Keratinocyte (primary cell): ENCODE data around the gene NEK6. TPM values are rescaled to one million over a fixed set of nuclear protein-coding genes. Genes with fewer than 3 reads are reported as not detected.

Experiments used
- DNase-seq: peaks from one replicate; pipeline ENCODE4 v3.0.0-alpha.2; 2011; ENCODE audit warnings: low read depth, missing footprints, low spot score
- FAIRE-seq: peaks from 2 replicates; lab custom pipeline; 2011; peaks lifted over from hg19 to GRCh38; lab: Jason Lieb, UNC
- H2AFZ ChIP-seq: 2 replicates; pipeline ENCODE4 v1.6.0; 2012; ENCODE audit warnings: low read length, control low read depth, inconsistent platforms; ENCODE audit not compliant: control insufficient read depth
- H3K27ac ChIP-seq: 2 replicates; pipeline ENCODE4 v1.5.1; 2011; ENCODE audit warnings: low read length; ENCODE audit not compliant: control insufficient read depth, insufficient read depth
- H3K27me3 ChIP-seq: 3 replicates; pipeline ENCODE4 v1.6.0; 2011; ENCODE audit warnings: low read length; ENCODE audit not compliant: control insufficient read depth, insufficient read depth; ENCODE audit errors: extremely low read depth
- H3K36me3 ChIP-seq, 2 experiments: 2 replicates in 1 of 2; 3 replicates in 1 of 2; pipeline ENCODE4 v1.5.1; 2011; ENCODE audit warnings: low read length in 2 of 2, mild to moderate bottlenecking in 1 of 2; ENCODE audit not compliant: control insufficient read depth in 2 of 2, insufficient read depth in 2 of 2; ENCODE audit errors: extremely low read depth in 1 of 2
- H3K4me1 ChIP-seq: 3 replicates; pipeline ENCODE4 v1.5.1; 2011; ENCODE audit warnings: low read length; ENCODE audit not compliant: control insufficient read depth, insufficient read depth; ENCODE audit errors: extremely low read depth
- H3K4me2 ChIP-seq: 3 replicates; pipeline ENCODE4 v1.6.0; 2011; ENCODE audit warnings: low read depth, low read length; ENCODE audit not compliant: control insufficient read depth, insufficient read depth; ENCODE audit errors: extremely low read depth
- H3K4me3 ChIP-seq, 3 experiments: fragments of 200-600 bp in 1 of 3; sonication (generic) in 1 of 3; 2 replicates in 2 of 3; 3 replicates in 1 of 3; pipeline ENCODE4 v1.5.1; 2011 to 2016; ENCODE audit warnings: low read length in 3 of 3, mild to moderate bottlenecking in 3 of 3, control low read depth in 2 of 3, inconsistent platforms in 1 of 3, low read depth in 1 of 3, mixed read lengths in 1 of 3, mixed run types in 1 of 3, moderate library complexity in 1 of 3; ENCODE audit not compliant: control insufficient read depth in 2 of 3, insufficient read depth in 2 of 3; ENCODE audit errors: extremely low read depth in 1 of 3
- H3K79me2 ChIP-seq: 2 replicates; pipeline ENCODE4 v1.6.0; 2012; ENCODE audit warnings: low read length; ENCODE audit not compliant: control insufficient read depth, insufficient read depth
- H3K9ac ChIP-seq: 3 replicates; pipeline ENCODE4 v1.6.0; 2011; ENCODE audit warnings: low read length; ENCODE audit not compliant: control insufficient read depth, insufficient read depth; ENCODE audit errors: extremely low read depth
- H3K9me1 ChIP-seq: 3 replicates; pipeline ENCODE4 v1.6.0; 2011; ENCODE audit warnings: low read length; ENCODE audit not compliant: control insufficient read depth, insufficient read depth; ENCODE audit errors: extremely low read depth
- H3K9me3 ChIP-seq: 2 replicates; pipeline ENCODE4 v1.5.1; 2012; ENCODE audit warnings: low read depth, low read length; ENCODE audit not compliant: control insufficient read depth
- H4K20me1 ChIP-seq: 3 replicates; pipeline ENCODE4 v1.6.0; 2011; ENCODE audit warnings: low read length; ENCODE audit not compliant: control insufficient read depth, insufficient read depth; ENCODE audit errors: extremely low read depth
- EZH2 ChIP-seq: IDR thresholded peaks from one replicate; pipeline ENCODE4 v1.6.1; 2012; ENCODE audit warnings: inconsistent platforms, mild to moderate bottlenecking, low read length, moderate library complexity
- dilution Hi-C: fragments of 300-500 bp; cut with MboI; formaldehyde crosslinking; loops from one replicate; pipeline ENCODE4 v1.7.0; 2020; ENCODE audit warnings: low sequenced_read_pairs; ENCODE audit not compliant: extremely low pct_ligation_motif_present
- polyA plus RNA-seq, 5 experiments: library from polyadenylated mRNA; depleted of rRNA in 3 of 5; stranded (reverse) in 3 of 5; stranded (forward) in 1 of 5; unstranded in 1 of 5; fragments of >200 nt; gene quantifications; 1 replicate in 1 of 5; 2 replicates in 3 of 5; 3 replicates in 1 of 5; pipeline versions ENCODE4 v1.2.1 to v1.2.3, GENCODE V29; 2011 to 2012; ENCODE audit warnings: missing spikeins in 2 of 5, low read depth in 1 of 5, low replicate concordance in 1 of 5
- TF ChIP-seq, protein P1 (sequence below), 3 experiments: IDR thresholded peaks in 1 of 3; conservative IDR thresholded peaks in 1 of 3; optimal IDR thresholded peaks in 1 of 3; 2 replicates in 2 of 3; 3 replicates in 1 of 3; pipeline versions ENCODE3 to v1.5.1; 2011; ENCODE audit warnings: low read length in 3 of 3, mild to moderate bottlenecking in 3 of 3, moderate library complexity in 2 of 3, control low read depth in 1 of 3, inconsistent platforms in 1 of 3; ENCODE audit not compliant: insufficient read depth in 2 of 3; ENCODE audit errors: extremely low read depth in 1 of 3

NEK6 gene
- polyA plus RNA-seq, 1 donor (not counting 4 experiments of a cell fraction or from before 2014, with no cell fraction given), result 56.4 TPM

GRCh38 chr9:124221676-124222075 lies 36.1 kb upstream of the NEK6 start:
- H2AFZ ChIP-seq, result no peak overlapping the region
- DNase-seq (no peak), FAIRE-seq (no peak)
- no peaks in the 10 kb centered on the region for H3K9me3 ChIP-seq
- H3K27me3 ChIP-seq, result peaks cover 8% of the 10 kb centered on the region
- dilution Hi-C loops, result no loop called here
- H3K79me2 ChIP-seq, result no peaks in the 10 kb centered on the region
- no peak overlapping the region for H3K4me2 ChIP-seq
- no peak overlapping the region for H3K9ac ChIP-seq
- H3K9me1 ChIP-seq, result no peaks in the 10 kb centered on the region
- no peak for TF ChIP-seq EZH2
- TF ChIP-seq, protein P1, sequence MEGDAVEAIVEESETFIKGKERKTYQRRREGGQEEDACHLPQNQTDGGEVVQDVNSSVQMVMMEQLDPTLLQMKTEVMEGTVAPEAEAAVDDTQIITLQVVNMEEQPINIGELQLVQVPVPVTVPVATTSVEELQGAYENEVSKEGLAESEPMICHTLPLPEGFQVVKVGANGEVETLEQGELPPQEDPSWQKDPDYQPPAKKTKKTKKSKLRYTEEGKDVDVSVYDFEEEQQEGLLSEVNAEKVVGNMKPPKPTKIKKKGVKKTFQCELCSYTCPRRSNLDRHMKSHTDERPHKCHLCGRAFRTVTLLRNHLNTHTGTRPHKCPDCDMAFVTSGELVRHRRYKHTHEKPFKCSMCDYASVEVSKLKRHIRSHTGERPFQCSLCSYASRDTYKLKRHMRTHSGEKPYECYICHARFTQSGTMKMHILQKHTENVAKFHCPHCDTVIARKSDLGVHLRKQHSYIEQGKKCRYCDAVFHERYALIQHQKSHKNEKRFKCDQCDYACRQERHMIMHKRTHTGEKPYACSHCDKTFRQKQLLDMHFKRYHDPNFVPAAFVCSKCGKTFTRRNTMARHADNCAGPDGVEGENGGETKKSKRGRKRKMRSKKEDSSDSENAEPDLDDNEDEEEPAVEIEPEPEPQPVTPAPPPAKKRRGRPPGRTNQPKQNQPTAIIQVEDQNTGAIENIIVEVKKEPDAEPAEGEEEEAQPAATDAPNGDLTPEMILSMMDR (optimal IDR thresholded peaks at IDR 0.05 in 1 of 3, IDR thresholded peaks at IDR 0.05 in 1 of 3, conservative IDR thresholded peaks at IDR 0.05 in 1 of 3; ENCODE audit: extremely low read depth in 1 of 3, insufficient read depth in 2 of 3, low read length in 3 of 3), result no peak
- H4K20me1 ChIP-seq, result no peaks in the 10 kb centered on the region
- no peaks in the 10 kb centered on the region for H3K36me3 ChIP-seq
- H3K27ac ChIP-seq, result no peak overlapping the region
- H3K4me3 ChIP-seq, result no peak overlapping the region
- no peaks in the 10 kb centered on the region for H3K4me1 ChIP-seq

DNA sequence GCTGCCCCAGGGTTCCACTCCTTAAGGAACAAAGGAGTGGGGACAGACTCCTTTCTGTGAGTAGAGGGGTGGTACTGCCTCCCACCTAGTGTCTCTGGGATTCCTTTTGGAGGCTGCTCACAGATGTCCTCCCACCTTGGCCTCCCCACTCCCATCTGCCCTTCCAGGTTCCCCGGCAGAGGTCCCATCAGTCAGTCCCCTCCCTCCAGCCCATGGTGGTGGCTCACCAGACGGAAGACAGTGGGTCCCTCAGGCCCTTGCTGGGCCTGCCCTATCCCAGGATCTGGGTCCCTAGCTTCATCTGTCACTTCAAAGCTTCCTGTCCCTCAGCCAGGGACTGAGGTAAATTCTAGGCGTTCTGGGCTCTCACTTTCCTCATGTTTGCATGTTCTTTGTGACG lies 35.6 kb upstream of the NEK6 start:
- TF ChIP-seq EZH2, result no peak
- TF ChIP-seq, protein P1 (optimal IDR thresholded peaks at IDR 0.05 in 1 of 3, IDR thresholded peaks at IDR 0.05 in 1 of 3, conservative IDR thresholded peaks at IDR 0.05 in 1 of 3; ENCODE audit: extremely low read depth in 1 of 3, insufficient read depth in 2 of 3, low read length in 3 of 3), result no peak
- no peak overlapping the region for H3K27ac ChIP-seq
- H3K79me2 ChIP-seq, result no peaks in the 10 kb centered on the region
- no peaks in the 10 kb centered on the region for H3K4me1 ChIP-seq
- FAIRE-seq (no peak), DNase-seq (no peak)
- no peak overlapping the region for H3K9ac ChIP-seq
- no peaks in the 10 kb centered on the region for H3K36me3 ChIP-seq
- H3K4me2 ChIP-seq, result no peak overlapping the region
- dilution Hi-C loops, result no loop called here
- H3K4me3 ChIP-seq, result no peak overlapping the region
- no peaks in the 10 kb centered on the region for H3K9me1 ChIP-seq
- H3K27me3 ChIP-seq, result peaks cover 8% of the 10 kb centered on the region
- no peaks in the 10 kb centered on the region for H3K9me3 ChIP-seq
- H2AFZ ChIP-seq, result no peak overlapping the region
- H4K20me1 ChIP-seq, result no peaks in the 10 kb centered on the region
